SK-N-SH (cell line): Measurements from ENCODE around the gene MICAL1. TPM values are rescaled to one million over a fixed set of nuclear protein-coding genes. Genes with fewer than 3 reads are reported as not detected.

Experiments
- CTCF ChIA-PET: fragments of 300-600, 350-600 bp; formaldehyde crosslinking; extraction: SDS; loops from one replicate; lab custom pipeline; 2021; lab: Yijun Ruan, JAX
- POLR2A ChIA-PET: fragments of 350-600 bp; sonication (Branson Sonifier 250); formaldehyde crosslinking; extraction: SDS; loops from one replicate; lab custom pipeline; 2020; ENCODE audit warnings: antibody characterized with exemption, inconsistent platforms; lab: Yijun Ruan, JAX
- DNase-seq: peaks from one replicate; pipeline ENCODE4 v3.0.0; 2012
- H2AFZ ChIP-seq: fragments of 200-600 bp; sonication (generic); 2 replicates; pipeline ENCODE4 v1.8.1; 2016; ENCODE audit warnings: antibody characterized with exemption, mild to moderate bottlenecking, low read depth
- H3F3A ChIP-seq: fragments of 200-600 bp; sonication (generic); replicated peaks from 2 replicates; pipeline ENCODE3; 2016; ENCODE audit warnings: antibody characterized with exemption, mild to moderate bottlenecking; ENCODE audit not compliant: insufficient read depth
- H3K27ac ChIP-seq, 2 experiments: fragments of 200-500 bp in 1 of 2; fragments of 200-600 bp in 1 of 2; sonication (Bioruptor generic) in 1 of 2; sonication (generic), shearing (Covaris generic) in 1 of 2; 2 replicates each; pipeline versions ENCODE4 v1.5.1 to v1.6.1; 2014 to 2016; ENCODE audit warnings: low read depth in 2 of 2, inconsistent platforms in 1 of 2, low read length in 1 of 2, mild to moderate bottlenecking in 1 of 2, mixed read lengths in 1 of 2
- H3K27me3 ChIP-seq: fragments of 200-600 bp; sonication (generic), shearing (Covaris generic); 2 replicates; pipeline ENCODE4 v1.6.1; 2016; ENCODE audit warnings: mixed run types; ENCODE audit not compliant: insufficient read depth
- H3K36me3 ChIP-seq, 2 experiments: fragments of 200-500 bp in 1 of 2; fragments of 200-600 bp in 1 of 2; sonication (Bioruptor generic) in 1 of 2; sonication (generic) in 1 of 2; replicated peaks in 1 of 2; 2 replicates each; pipeline versions ENCODE3 to v1.5.1; 2014 to 2016; ENCODE audit warnings: low read length in 1 of 2, mild to moderate bottlenecking in 1 of 2; ENCODE audit not compliant: insufficient read depth in 2 of 2, control insufficient read depth in 1 of 2
- H3K4me1 ChIP-seq, 2 experiments: fragments of 200-500 bp in 1 of 2; fragments of 200-600 bp in 1 of 2; sonication (Bioruptor generic) in 1 of 2; sonication (generic), shearing (Covaris generic) in 1 of 2; 2 replicates each; pipeline versions ENCODE4 v1.5.1 to v1.6.1; 2014 to 2016; ENCODE audit warnings: low read depth in 1 of 2, low read length in 1 of 2, mixed run types in 1 of 2; ENCODE audit not compliant: insufficient read depth in 2 of 2, control insufficient read depth in 1 of 2
- H3K4me2 ChIP-seq: fragments of 200-600 bp; sonication (generic), shearing (Covaris generic); 2 replicates; pipeline ENCODE4 v1.6.1; 2017; ENCODE audit warnings: mixed run types
- H3K4me3 ChIP-seq, 2 experiments: fragments of 200-500 bp in 1 of 2; fragments of 200-600 bp in 1 of 2; sonication (Bioruptor generic) in 1 of 2; sonication (generic), shearing (Covaris generic) in 1 of 2; 2 replicates each; pipeline versions ENCODE4 v1.5.1 to v1.8.1; 2014 to 2016; ENCODE audit warnings: low read depth in 2 of 2, inconsistent platforms in 1 of 2, low read length in 1 of 2, mild to moderate bottlenecking in 1 of 2, mixed read lengths in 1 of 2, moderate library complexity in 1 of 2
- H3K79me2 ChIP-seq: fragments of 200-600 bp; sonication (generic); 2 replicates; pipeline ENCODE4 v1.8.1; 2017; ENCODE audit warnings: mild to moderate bottlenecking; ENCODE audit not compliant: insufficient read depth
- H3K9ac ChIP-seq: fragments of 200-600 bp; sonication (generic); 2 replicates; pipeline ENCODE4 v1.6.1; 2017; ENCODE audit warnings: mixed run types
- H3K9me2 ChIP-seq: fragments of 200-600 bp; sonication (generic); 2 replicates; pipeline ENCODE4 v1.6.1; 2017; ENCODE audit warnings: mixed run types
- H3K9me3 ChIP-seq: fragments of 200-600 bp; sonication (generic); 2 replicates; pipeline ENCODE4 v1.6.1; 2017; ENCODE audit warnings: mixed run types, mild to moderate bottlenecking, moderate library complexity
- H4K20me1 ChIP-seq: fragments of 200-600 bp; sonication (generic); 2 replicates; pipeline ENCODE4 v1.6.1; 2017; ENCODE audit warnings: mild to moderate bottlenecking, mixed run types; ENCODE audit not compliant: insufficient read depth
- CHD2 ChIP-seq: fragments of 150-350 bp; IDR thresholded peaks from 2 replicates; pipeline ENCODE4 v1.6.1; 2018; ENCODE audit warnings: low read length; ENCODE audit not compliant: partially characterized antibody
- ELF1 ChIP-seq: IDR thresholded peaks from 2 replicates; pipeline ENCODE4 v1.4.0; 2012
- EZH2phosphoT487 ChIP-seq: fragments of 200-600 bp; sonication (generic); IDR thresholded peaks from 2 replicates; pipeline ENCODE4 v1.6.1; 2017; ENCODE audit warnings: low read depth, mixed run types, mild to moderate bottlenecking, antibody characterized with exemption, moderate library complexity, borderline replicate concordance
- FOXJ3 ChIP-seq: sonication (generic); formaldehyde crosslinking; IDR thresholded peaks from 2 replicates; pipeline ENCODE4 v1.5.1; 2020; ENCODE audit warnings: mild to moderate bottlenecking, missing genetic modification reagents
- FOXM1 ChIP-seq: IDR thresholded peaks from 2 replicates; pipeline ENCODE4 v1.4.0; 2012; ENCODE audit warnings: low read depth, mild to moderate bottlenecking
- GABPA ChIP-seq: IDR thresholded peaks from 2 replicates; pipeline ENCODE4 v1.4.0; 2012; ENCODE audit warnings: low read depth, mild to moderate bottlenecking
- GATA2 ChIP-seq: sonication (generic); formaldehyde crosslinking; IDR thresholded peaks from 2 replicates; pipeline ENCODE4 v1.5.0; 2020; ENCODE audit warnings: mild to moderate bottlenecking, missing genetic modification reagents
- JUND ChIP-seq: IDR thresholded peaks from 2 replicates; pipeline ENCODE4 v1.4.0; 2012
- MXI1 ChIP-seq: IDR thresholded peaks from 2 replicates; pipeline ENCODE4 v1.6.1; 2012; ENCODE audit warnings: mild to moderate bottlenecking, low read depth, low read length, improper control_type of control experiment
- NFIC ChIP-seq: IDR thresholded peaks from 2 replicates; pipeline ENCODE4 v1.4.0; 2012; ENCODE audit warnings: borderline replicate concordance
- POLR2AphosphoS5 ChIP-seq: IDR thresholded peaks from 2 replicates; pipeline ENCODE4 v1.6.1; 2012; ENCODE audit warnings: low read depth, low read length
- RAD21 ChIP-seq: IDR thresholded peaks from 2 replicates; pipeline ENCODE4 v1.6.1; 2012; ENCODE audit warnings: mild to moderate bottlenecking, low read length
- RFX5 ChIP-seq: IDR thresholded peaks from 2 replicates; pipeline ENCODE4 v1.6.1; 2012; ENCODE audit warnings: mild to moderate bottlenecking, improper control_type of control experiment, low read length
- RXRA ChIP-seq: IDR thresholded peaks from 2 replicates; pipeline ENCODE4 v1.4.0; 2012; ENCODE audit warnings: low read depth, mild to moderate bottlenecking, borderline replicate concordance
- TCF12 ChIP-seq: IDR thresholded peaks from 2 replicates; pipeline ENCODE4 v1.4.0; 2012
- TEAD4 ChIP-seq: IDR thresholded peaks from 2 replicates; pipeline ENCODE4 v1.4.0; 2012; ENCODE audit warnings: mild to moderate bottlenecking, borderline replicate concordance; ENCODE audit not compliant: insufficient read depth
- WGBS: methylation state at CpG from one replicate; pipeline ENCODE4 v1.1.6; 2017; ENCODE audit warnings: low lambda C conversion rate; 5-methylcytosine and 5-hydroxymethylcytosine counted together
- polyA plus RNA-seq, 3 experiments: library from polyadenylated mRNA; depleted of rRNA; stranded (reverse); fragments of >200 nt; gene quantifications; 2 replicates each; pipeline ENCODE4 v1.2.3, GENCODE V29; 2012
- TF ChIP-seq, protein P1 (sequence below): IDR thresholded peaks from 2 replicates; pipeline ENCODE4 v1.4.0; 2012; ENCODE audit warnings: low read depth
- TF ChIP-seq, protein P2 (sequence below): IDR thresholded peaks from 2 replicates; pipeline ENCODE4 v1.4.0; 2012; ENCODE audit warnings: low read depth, borderline replicate concordance
- TF ChIP-seq, protein P3 (sequence below): fragments of 150-350 bp; IDR thresholded peaks from 2 replicates; pipeline ENCODE4 v1.6.1; 2017; ENCODE audit warnings: antibody characterized with exemption, low read length, low read depth, borderline replicate concordance

MICAL1 gene
- polyA plus RNA-seq, 1 of the 3 experiments (the other 2 are of a cell fraction): 45.6 TPM

DNA sequence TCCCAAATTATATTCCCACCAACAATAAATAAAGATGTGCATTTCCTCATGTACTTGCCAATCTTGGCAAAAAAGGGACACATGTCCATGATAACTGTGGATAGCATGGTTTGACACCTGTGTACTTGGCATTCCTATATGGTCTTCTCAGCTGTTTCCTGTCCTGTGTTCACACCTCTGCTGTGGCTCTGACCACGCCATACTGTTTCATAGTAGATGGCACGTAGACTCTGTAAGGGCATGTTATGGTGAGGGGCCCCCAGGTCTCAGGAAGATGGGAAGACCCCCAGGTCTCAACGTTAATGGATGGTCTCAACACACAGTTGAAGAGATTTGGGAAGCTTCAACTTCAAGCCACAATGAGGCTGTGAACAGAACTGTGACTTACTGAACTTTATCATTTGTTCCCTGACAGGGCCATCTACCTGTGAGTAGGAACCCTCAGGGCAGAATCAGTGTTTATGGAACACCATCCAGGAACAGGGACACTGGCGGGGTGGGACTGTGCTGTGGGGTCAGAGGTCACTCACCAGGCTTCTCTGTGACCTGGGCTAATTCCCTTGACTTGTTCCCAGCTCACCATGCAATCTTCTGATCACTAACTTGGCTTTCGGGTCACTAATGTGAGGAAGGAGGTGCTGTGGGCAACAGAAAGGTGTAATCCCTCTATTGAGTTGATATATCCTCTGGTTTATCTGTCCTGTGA, 15.7 kb upstream of the MICAL1 start:
- no peak overlapping the region for H3K9ac ChIP-seq
- H3K79me2 ChIP-seq: peaks cover 4% of the 10 kb centered on the region; the same call in 1 of the 2 replicates
- no peaks in the 10 kb centered on the region for H3K4me1 ChIP-seq
- POLR2A ChIA-PET: no interaction called here
- WGBS: 94% methylated on average over 5 of the region's 5 CpGs
- no peak overlapping the region for H3K4me2 ChIP-seq
- no peak for DNase-seq
- no peaks in the 10 kb centered on the region; the same call in 1 of the 2 replicates for H4K20me1 ChIP-seq
- no peaks in the 10 kb centered on the region for H3K9me3 ChIP-seq
- CTCF ChIA-PET: interaction anchor here (1.5 kb wide), 1 partner anchor 12 kb away, joined by 3 read pairs; the partner anchor contains the start of gene ZBTB24
- no peaks in the 10 kb centered on the region for H3K9me2 ChIP-seq
- H3K27ac ChIP-seq: no peak overlapping the region
- H3F3A ChIP-seq: no peaks in the 10 kb centered on the region
- no peak overlapping the region for H3K4me3 ChIP-seq
- H3K27me3 ChIP-seq: no peaks in the 10 kb centered on the region
- TF ChIP-seq GABPA (no peak), POLR2AphosphoS5 (no peak), FOXM1 (no peak), ELF1 (no peak), RFX5 (no peak), RXRA (no peak), TCF12 (no peak), JUND (no peak), GATA2 (CRISPR knock-in tag) (no peak), CHD2 (no peak), FOXJ3 (CRISPR knock-in tag) (no peak), TEAD4 (no peak), RAD21 (no peak), MXI1 (no peak), NFIC (no peak), EZH2phosphoT487 (no peak)
- TF ChIP-seq, protein P1, sequence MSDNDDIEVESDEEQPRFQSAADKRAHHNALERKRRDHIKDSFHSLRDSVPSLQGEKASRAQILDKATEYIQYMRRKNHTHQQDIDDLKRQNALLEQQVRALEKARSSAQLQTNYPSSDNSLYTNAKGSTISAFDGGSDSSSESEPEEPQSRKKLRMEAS: no peak
- TF ChIP-seq, protein P2, sequence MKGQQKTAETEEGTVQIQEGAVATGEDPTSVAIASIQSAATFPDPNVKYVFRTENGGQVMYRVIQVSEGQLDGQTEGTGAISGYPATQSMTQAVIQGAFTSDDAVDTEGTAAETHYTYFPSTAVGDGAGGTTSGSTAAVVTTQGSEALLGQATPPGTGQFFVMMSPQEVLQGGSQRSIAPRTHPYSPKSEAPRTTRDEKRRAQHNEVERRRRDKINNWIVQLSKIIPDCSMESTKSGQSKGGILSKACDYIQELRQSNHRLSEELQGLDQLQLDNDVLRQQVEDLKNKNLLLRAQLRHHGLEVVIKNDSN: no peak
- TF ChIP-seq, protein P3, sequence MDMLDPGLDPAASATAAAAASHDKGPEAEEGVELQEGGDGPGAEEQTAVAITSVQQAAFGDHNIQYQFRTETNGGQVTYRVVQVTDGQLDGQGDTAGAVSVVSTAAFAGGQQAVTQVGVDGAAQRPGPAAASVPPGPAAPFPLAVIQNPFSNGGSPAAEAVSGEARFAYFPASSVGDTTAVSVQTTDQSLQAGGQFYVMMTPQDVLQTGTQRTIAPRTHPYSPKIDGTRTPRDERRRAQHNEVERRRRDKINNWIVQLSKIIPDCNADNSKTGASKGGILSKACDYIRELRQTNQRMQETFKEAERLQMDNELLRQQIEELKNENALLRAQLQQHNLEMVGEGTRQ: no peak
- H3K36me3 ChIP-seq: peaks cover 28 to 75% of the 10 kb centered on the region in 2 experiments
- H2AFZ ChIP-seq: no peak overlapping the region
